Prostate gland (tissue), 2 donors: ENCODE measurements around the gene PDE4D.

ENCODE experiments used
- CTCF ChIP-seq, 4 experiments: fragments of 200-600 bp in 2 of 4; fragments of 450-650 bp in 2 of 4; sonication (generic) in 2 of 4; IDR thresholded peaks; 1 replicate in 3 of 4; 2 replicates in 1 of 4; pipeline ENCODE4 v1.5.1; 2016 to 2019; ENCODE audit warnings: antibody characterized with exemption in 4 of 4, mild to moderate bottlenecking in 2 of 4, moderate library complexity in 2 of 4
- POLR2AphosphoS5 ChIP-seq: sonication (generic); formaldehyde crosslinking; IDR thresholded peaks from one replicate; pipeline ENCODE4 v1.6.1; 2017; ENCODE audit warnings: antibody characterized with exemption

DNA sequence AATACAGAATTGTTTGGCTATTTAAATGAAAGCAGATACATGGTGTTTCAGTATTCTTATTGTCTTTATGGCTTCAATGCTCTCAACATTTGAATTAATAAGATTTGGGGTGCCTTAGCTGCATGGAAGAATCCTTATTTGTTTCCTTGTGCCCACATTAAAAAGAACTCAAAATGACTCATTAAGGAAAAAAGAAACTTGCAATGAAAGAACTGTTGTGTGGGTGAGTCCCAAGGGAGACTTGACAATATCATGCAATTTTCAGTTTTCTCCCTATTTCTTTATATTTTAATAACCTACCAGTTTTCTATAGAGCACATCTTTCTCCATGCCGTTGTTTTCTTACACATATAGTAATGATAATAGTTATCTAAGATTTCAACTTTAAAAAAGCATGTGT lies 404.0 kb downstream of the PDE4D start:
- TF ChIP-seq CTCF (IDR thresholded peaks at IDR 0.05) (no peak), POLR2AphosphoS5 (no peak)
